Astrocyte (in vitro differentiated cells and primary cell): ENCODE results near the gene SUPT3H.

Experiments
- EZH2 ChIP-seq: IDR thresholded peaks from 2 replicates; pipeline ENCODE4 v1.6.1; 2012; ENCODE audit warnings: mild to moderate bottlenecking, low read length, inconsistent platforms; ENCODE audit not compliant: insufficient read depth
- TF ChIP-seq, protein P1 (sequence below): IDR thresholded peaks from 2 replicates; pipeline ENCODE4 v1.5.1; 2011; ENCODE audit warnings: low read depth, mild to moderate bottlenecking, inconsistent platforms, low read length, moderate library complexity; ENCODE audit not compliant: insufficient read depth

DNA sequence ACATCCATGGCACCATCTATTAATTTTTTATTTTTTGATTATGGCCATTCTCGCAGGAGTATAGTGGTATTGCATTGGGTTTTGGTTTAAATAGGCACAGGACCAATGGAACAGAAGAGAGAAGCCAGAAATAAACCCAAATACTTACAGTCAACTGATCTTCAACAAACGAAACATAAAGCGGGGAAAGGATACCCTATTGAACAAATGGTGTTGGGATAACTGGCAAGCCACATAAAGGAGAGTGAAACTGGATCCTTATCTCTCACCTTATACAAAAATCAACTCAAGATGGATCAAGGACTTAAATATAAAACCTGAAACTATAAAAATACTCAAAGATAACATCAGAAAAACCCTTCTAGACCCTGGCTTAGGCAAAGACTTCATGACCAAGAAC lies 74.9 kb downstream of the SUPT3H start:
- TF ChIP-seq, protein P1, sequence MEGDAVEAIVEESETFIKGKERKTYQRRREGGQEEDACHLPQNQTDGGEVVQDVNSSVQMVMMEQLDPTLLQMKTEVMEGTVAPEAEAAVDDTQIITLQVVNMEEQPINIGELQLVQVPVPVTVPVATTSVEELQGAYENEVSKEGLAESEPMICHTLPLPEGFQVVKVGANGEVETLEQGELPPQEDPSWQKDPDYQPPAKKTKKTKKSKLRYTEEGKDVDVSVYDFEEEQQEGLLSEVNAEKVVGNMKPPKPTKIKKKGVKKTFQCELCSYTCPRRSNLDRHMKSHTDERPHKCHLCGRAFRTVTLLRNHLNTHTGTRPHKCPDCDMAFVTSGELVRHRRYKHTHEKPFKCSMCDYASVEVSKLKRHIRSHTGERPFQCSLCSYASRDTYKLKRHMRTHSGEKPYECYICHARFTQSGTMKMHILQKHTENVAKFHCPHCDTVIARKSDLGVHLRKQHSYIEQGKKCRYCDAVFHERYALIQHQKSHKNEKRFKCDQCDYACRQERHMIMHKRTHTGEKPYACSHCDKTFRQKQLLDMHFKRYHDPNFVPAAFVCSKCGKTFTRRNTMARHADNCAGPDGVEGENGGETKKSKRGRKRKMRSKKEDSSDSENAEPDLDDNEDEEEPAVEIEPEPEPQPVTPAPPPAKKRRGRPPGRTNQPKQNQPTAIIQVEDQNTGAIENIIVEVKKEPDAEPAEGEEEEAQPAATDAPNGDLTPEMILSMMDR: no peak
- no peak for TF ChIP-seq EZH2
